Stimulated activated CD4-positive, alpha-beta T cell treated with anti-CD3 and anti-CD28 coated beads, Interleukin-1b, Interleukin-23, amount 100 ng/mL, for 4 hours (primary cell): Measurements from ENCODE around the gene ACY1.
"Not testable (repeated sequence)": the region's sequence is repeated elsewhere in the genome, so short reads cannot be mapped to it uniquely, and the experiment has no call there.

Source experiments
- DNase-seq, 2 donors: peaks; one replicate each; pipeline ENCODE4 v3.0.0-alpha.2; 2020; ENCODE audit warnings: low read depth in 2 of 2

ACY1 gene

GRCh38 chr3:51983578-51984268 lies 388 bp downstream of the ACY1 start:
- no peak for DNase-seq

DNA sequence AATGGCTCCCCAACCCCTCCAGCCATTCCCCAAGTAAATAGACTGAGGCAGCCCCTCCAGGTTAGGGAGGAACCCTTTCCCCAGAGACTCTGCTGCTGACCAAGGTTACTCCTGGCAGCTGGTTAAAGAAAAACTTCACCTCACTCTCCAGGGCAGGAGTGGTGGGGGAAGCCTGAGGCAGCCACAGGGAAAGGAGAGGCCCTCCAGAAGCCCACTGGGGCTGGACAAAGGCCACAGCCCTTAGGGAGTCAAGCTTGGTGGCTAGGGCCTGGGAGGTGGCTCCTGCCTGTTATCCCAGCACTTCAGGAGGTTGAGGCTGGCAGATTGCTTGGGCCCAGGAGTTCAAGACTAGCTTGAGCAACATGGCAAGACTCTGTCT lies 923 bp downstream of the ACY1 start:
- DNase-seq, result no peak

- no peak for DNase-seq
Measured at GRCh38 chr3:51985063-51985462, 1.7 kb downstream of the ACY1 start.

- DNase-seq, result no peak
Measured at GRCh38 chr3:51986010-51986947, 2.9 kb downstream of the ACY1 start.

DNA sequence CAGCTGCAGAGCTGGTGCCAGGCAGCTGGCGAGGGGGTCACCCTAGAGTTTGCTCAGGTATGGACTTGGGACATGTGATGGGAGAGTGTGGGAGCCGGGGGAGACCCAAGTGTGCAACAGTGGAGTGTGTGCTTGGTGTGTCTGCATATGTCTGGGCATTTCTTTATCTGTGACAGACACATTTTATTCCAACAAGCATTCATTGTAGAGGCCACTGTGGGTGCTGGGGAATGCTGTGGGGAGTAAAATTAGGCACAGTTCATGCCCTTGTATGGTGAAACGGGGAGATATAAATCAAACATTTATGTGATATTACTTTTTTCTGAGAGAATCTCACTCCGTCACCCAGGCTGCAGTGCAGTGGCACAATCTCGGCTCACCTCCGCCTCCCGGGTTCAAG lies 4.2 kb downstream of the ACY1 start:
- DNase-seq, result no peak

- DNase-seq, result no peak
Measured at GRCh38 chr3:51988286-51989146, 5.2 kb downstream of the ACY1 start.

DNA sequence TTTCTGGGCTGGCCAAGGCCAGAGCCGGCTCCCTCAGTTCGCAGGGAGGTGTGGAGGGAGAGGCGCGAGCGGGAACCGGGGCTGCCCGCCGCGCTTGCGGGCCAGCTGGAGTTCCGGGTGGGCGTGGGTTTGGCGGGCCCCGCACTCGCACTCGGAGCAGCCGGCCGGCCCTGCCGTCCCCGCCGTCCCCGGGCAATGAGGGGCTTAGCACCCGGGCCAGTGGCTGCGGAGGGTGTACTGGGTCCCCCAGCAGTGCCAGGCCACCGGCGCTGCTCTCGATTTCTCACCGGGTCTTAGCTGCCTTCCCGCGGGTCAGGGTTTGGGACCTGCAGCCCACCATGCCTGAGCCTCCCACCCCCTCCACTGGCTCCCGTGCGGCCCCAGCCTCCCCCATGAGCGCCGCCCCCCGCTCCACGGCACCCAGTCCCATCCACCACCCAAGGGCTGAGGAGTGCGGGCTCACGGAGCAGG lies 7.2 kb downstream of the ACY1 start:
- not testable (repeated sequence) for DNase-seq

DNA sequence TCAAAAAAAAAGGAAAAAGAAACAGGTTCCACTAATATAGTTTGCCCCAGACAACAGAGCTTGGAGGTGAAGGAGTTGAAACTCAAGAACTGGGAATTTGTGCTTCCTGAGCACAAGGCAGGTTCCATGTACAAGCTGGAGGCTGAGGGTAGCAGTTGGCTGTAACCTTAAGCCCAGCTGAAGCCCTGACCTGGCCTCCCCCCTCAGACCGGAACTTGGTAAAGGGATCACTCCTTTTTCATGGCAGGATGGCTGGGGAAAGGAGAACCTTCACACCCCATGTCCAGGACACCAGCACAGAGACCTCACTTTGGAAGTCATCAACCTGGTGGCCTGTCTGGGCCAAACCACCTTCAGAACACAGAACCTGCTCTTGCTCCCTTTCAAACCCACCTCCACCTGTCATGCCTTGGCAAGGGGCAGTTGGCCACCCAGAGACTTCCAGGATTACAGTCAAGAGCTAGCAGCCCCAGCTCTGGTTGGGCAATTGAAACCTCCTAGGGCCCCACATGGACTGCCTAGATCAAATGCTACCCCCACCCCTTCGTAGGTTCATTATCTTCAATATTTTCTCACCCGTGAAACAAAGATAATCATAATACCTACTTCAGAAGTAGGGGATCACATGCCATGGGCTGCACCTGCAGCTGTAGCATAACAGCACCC lies 8.8 kb downstream of the ACY1 start:
- DNase-seq, result no peak

DNA sequence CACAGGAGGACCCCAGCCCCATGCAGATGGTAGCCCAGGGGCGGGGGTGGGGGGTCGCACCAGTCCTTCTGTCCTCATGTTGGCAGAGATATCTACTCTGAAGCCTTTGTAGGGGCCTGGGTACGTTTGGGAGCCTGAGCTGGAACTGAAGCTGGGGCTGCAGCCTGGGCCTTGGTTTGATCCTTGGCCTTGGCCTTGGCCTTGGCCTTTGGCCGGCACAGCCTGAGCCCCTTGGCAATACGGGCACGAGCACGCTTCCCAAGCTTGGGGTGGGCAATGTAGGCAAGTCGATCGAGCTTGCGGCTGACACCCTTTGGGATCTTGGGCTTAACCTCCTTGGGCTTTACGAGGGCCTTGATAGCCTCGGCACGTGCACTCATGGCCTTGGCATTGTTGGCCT lies 10.3 kb downstream of the ACY1 start:
- not testable (repeated sequence) for DNase-seq

GRCh38 chr3:51994530-51994929 lies 11.2 kb downstream of the ACY1 start:
- DNase-seq, result no peak

GRCh38 chr3:51995346-51996163 lies 12.2 kb downstream of the ACY1 start, which contains the start of gene RPL29:
Gene RPL29, minus strand, starts transcription at chr3:51995895. Its CDS starts 434 bp downstream, at chr3:51995461.
- DNase-seq, result peak; percentile 82 to 87

DNA sequence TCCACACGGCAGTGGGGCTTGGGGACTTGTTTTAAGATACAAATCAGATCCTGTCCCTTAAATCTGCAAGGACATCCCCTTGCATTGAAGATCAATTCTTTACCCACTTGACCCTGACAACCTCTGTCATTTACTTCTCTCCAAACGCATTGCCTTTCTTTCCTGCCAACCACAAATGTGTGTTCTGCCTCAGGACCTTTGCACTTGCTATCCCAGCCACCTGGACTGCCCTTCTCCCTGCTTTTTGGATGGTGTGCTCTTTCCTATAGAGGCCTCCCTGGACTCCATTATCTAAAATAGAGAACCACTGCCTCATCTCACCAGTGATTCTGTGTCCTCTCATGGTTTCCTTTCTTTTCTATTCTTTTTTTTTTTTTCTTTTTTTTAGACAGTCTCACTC lies 13.8 kb downstream of the ACY1 start:
- DNase-seq, result no peak

DNA sequence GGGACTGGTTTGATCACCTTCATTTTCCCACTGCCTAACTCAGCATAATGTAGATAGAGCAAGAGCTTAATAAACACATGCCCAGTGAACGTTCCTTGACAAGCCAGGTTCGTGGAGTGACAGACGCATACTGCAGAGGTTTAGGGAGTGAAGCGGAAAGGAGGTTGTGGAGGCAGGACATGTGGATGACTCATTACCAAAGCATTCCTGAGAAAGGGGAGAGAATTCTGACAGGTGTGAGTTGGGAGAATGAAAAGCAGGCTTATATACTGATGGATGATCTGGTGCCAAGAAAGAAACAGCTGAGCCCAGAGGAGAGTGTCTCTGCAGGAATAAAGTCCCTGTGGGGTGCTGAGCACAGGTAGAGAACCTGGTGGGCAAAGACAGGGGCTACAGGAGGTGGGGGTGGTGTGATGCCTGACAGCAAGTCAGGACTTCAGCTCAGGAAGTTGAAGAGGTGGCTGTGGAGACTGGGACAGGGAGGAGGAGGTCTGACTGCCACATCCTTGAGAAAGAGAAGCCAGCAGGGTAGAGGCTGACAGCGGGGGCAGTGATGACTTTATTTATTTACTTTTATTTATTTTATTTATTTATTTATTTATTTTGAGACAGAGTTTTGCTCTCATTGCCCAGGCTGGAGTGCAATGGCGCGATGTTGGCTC lies 14.7 kb downstream of the ACY1 start:
- no peak for DNase-seq

DNA sequence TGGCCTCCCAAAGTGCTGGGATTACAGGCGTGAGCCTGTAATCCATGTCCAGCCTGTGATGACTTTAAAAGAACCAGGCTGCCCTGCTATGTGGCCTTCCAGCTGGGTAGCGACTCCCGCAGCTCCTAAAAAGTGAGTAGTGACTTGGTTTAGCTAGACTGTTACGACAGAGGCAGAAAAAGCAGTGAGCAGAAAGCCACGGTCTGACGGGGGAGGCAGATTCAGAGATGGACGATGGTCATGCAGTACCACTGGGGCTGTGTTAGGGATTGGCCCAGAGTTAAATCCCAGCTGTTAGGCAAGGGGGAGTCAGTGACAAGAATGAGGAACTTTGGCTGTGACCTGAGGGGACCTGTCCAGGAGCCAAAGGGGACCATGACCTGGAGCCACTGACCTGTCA lies 15.4 kb downstream of the ACY1 start:
- DNase-seq, result no peak

GRCh38 chr3:51999846-52000245 lies 16.5 kb downstream of the ACY1 start:
- no peak for DNase-seq

- DNase-seq, result peak; percentile 78 to 81
Measured at GRCh38 chr3:52001443-52001974, 18.2 kb downstream of the ACY1 start.

DNA sequence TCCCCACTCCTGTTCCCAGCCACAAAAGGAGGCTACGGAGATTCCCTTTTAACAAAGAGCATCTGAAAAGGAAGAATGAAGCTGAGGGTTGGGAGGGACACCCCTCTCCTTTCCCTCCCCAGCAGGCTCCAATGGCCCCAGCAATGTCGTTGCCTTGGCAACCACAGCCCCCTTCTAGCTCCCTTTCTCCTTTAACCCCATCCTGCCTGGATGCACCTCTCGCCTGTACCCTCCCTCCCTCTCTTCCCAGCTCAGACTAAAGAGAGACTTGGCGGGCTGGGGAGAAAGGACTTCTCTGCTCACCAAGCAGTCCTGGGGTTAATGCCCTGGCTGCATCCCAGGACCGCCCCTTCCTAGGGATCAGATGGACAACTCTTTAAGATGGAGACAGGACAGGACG lies 19.4 kb downstream of the ACY1 start:
- DNase-seq, result no peak

GRCh38 chr3:52004163-52004787 lies 20.9 kb downstream of the ACY1 start:
- no peak for DNase-seq

DNA sequence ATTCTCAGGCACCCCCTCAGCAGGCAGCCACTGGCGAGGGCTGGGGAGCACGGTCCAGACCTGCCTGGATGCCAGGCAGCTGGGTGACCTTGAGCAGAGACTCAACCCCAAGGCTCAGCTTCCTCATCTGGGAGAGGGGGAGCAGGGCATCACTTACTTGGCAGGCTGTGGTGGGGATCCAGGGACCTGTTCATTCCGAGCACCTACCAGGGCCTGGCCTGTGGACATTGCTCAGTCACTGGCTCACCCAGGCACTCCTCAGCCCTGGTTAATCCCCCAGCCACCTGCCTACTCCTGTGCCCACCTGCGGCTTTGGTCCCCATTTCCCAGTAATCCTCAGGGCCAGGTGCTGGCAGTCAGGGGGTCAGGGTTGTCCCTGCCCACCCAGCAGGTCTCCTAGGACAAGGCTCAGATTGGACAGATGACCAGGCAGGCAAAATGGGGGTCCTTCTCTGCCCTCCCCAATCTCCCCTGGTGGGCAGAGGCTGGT lies 21.6 kb downstream of the ACY1 start:
- DNase-seq, result no peak
